NCI-H524 (cell line): ENCODE results near the gene SEC16A.

ENCODE experiments used
- DNase-seq, 2 experiments: peaks; one replicate each; lab custom pipeline; 2025; lab: John Stamatoyannopoulos, UW

Gene SEC16A

GRCh38 chr9:136482793-136483588 lies at the start of gene SEC16A:
TSS of gene SEC16A (minus strand) at chr9:136483040. CDS start at chr9:136477615, 5,425 bp downstream.
- DNase-seq, result peak; percentile 98 to 99

GRCh38 chr9:136531904-136532798 lies 49.3 kb upstream of the SEC16A start:
- no peak for DNase-seq

- no peak for DNase-seq
Observed at GRCh38 chr9:136531186-136531903, 48.5 kb upstream of the SEC16A start.

DNA sequence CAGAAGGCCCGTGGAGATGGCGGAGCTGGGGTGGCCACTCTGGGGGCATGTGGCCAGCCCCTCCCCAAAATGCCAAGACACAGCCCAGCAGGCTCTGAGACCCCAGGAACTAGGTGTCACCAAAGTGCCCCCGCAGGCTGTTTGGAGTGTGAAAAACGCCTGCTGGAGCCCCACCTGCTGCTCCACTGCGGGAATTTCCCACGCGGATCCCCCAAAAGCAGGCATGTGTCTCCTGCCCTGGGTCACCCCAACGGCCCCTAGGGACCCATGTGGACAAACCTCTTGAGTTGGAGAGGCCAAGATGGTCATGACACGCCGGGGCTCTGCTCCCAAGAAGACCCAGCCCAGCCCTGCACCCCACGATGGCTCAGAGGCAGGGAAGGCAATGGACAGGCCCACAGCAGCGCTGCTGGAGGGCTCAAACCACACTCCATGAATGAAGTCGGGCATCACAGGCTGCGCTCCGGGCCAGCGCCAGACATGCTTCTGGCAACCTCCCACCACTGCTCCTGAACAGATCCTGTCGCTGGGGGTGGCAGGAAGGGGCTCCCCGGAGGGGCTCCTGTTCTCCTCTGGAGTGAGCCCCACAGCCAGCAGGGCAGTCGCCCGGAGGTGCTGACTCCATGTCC lies 47.7 kb upstream of the SEC16A start:
- DNase-seq, result no peak

GRCh38 chr9:136529516-136530460 lies 46.9 kb upstream of the SEC16A start:
- DNase-seq, result no peak

- DNase-seq, result no peak
Observed at GRCh38 chr9:136528716-136529341, 46.0 kb upstream of the SEC16A start.

DNA sequence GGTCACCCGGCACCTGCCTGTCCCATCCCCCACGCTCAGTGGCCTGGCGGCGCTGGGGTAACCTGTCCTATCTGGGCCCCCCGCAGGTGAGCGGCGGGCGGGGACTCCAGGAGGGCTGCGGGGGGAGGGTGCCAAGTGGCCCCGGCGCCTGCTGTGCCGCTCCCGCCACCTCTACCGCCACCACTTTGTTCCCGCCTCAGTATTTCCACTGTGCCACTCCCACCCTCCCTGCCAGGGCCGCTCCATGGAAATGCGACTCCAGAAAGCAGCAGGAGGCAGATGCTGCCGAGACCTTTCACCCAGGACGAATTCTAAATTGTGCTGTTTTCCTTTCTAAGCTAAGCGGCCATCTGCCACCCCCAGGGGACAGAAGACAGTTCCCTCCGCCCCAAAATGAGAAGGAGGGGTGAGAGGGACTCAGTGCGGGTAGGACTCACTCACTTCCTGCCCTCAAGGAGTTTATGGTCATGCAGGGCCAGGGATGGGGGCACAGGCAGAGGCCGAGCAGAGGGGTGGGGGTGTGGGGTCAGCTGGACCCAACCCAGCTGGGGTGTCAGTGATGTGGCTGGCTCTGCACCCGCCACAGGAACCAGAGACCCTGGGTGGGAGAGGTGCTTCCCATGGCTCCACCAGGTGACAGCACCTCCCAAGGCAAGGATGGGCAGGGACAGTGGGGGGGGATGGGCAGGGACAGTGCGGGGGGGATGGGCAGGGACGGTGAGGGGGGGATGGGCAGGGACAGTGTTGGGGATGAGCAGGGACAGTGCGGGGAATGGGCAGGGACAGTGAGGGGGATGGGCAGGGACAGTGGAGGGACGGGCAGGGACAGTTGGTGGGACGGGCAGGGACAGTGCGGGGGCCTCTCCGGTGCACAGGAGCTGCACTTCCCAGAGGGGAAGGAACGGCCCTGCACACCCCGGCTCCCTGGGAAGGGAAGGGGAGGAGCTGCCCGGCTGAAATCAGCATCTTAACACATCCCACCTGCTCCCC lies 45.2 kb upstream of the SEC16A start:
- peak; percentile 98 to 99 for DNase-seq

- DNase-seq, result peak in 1 of 2 experiments; percentile 51
Observed at GRCh38 chr9:136527131-136527530, 44.3 kb upstream of the SEC16A start.

GRCh38 chr9:136526625-136527066 lies 43.8 kb upstream of the SEC16A start:
- DNase-seq, result peak; percentile 68 to 71

DNA sequence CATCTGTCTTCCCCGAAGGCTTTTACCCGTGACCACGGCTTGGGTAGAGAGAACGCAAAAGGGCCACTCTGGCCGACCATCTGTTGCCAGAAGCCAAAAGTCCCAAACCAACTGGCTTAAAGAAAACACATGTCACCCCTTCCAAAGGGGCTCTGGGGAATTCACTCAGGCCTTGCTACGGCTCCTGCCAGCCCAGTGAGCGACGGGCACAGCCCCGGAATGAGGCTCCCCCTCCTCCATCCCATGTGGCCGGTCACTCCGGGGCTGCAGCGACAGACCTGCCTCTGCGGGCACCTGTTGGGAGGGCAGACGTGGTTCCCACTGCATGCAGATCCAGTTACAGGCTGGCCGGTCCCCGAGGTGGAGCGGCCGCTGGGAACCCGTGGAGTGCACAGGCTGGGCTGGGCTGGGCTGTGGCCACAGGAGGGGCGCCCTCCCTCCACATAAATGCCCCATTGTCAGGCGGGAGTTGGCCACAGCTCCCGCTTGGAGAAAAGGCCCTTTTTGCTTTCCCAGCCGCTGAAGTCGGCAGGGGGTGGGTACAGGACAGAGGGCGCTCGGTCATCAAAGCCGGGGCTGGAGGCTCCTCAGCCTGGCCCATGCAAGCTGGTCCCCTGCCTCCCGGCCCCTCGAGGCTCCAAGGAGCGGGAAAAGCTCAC lies 43.1 kb upstream of the SEC16A start:
- peak; percentile 98 for DNase-seq

GRCh38 chr9:136525207-136525606 lies 42.4 kb upstream of the SEC16A start:
- peak in 1 of 2 experiments; percentile 54 for DNase-seq

- DNase-seq, result no peak
Observed at GRCh38 chr9:136522314-136523237, 39.7 kb upstream of the SEC16A start.

GRCh38 chr9:136521537-136521936 lies 38.7 kb upstream of the SEC16A start:
- no peak for DNase-seq

DNA sequence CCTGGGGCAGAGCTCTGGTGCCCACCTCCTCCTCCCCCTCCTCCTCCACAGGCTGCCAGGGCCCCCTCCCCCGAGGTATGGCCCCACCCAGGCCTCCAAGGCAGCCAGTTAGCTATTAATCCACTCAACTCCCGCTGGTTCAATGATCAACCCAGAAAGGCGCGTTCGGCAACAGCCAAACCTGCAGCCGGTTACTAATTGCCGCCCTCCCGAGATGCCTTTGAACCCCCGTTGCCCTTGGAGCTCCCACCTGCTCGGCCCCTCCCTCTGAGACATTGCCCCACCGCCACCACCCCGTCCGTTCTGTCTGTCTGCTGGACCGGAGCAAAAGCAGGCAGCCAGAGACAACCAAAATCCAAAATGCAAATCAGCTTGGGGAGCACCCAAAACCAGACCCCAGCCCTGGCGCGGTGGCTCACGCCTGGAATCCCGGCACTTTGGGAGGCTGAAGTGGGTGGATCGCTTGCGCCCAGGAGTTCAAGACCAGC lies 37.3 kb upstream of the SEC16A start:
- DNase-seq, result no peak

GRCh38 chr9:136519263-136520052 lies 36.6 kb upstream of the SEC16A start:
- DNase-seq, result no peak

DNA sequence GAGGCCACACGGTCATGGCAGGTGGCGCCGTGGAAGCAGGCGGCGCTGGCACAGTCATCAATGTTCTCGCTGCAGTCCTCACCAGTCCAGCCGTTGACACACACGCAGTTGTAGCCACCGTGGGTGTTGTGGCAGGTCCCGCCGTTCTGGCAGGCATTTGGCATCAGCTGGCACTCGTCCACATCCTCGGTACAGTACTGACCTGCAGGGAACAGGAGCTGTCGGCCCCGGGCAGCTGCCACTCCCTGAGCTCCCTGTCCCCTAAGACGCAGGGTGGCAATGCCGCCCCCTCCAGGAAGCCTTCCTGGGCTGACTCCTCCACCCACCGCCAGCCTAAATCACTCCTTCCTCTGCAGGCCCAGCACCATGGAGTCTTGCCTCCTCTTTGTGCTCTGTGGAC lies 35.8 kb upstream of the SEC16A start:
- DNase-seq, result no peak
